K562 (cell line): ENCODE results near the gene TTN. TPM values are rescaled to one million over a fixed set of nuclear protein-coding genes. Genes with fewer than 3 reads are reported as not detected.

ENCODE experiments used
- ASH1L ChIP-seq: fragments of 450-650 bp; IDR thresholded peaks from 2 replicates; pipeline ENCODE4 v1.6.1; 2018; ENCODE audit warnings: borderline replicate concordance, mild to moderate bottlenecking, low read depth; ENCODE audit not compliant: partially characterized antibody
- CAMTA2 ChIP-seq: fragments of 250-450 bp; sonication (Bioruptor Pico); conservative IDR thresholded peaks from 2 replicates; pipeline ENCODE4 v1.5.1; 2022
- CCNT2 ChIP-seq: IDR thresholded peaks from 2 replicates; pipeline ENCODE4 v1.6.1; 2011; ENCODE audit warnings: borderline replicate concordance, low read depth, mild to moderate bottlenecking, moderate library complexity, mixed read lengths, low read length; ENCODE audit not compliant: insufficient read length; ENCODE audit errors: extremely low read depth
- CSDE1 ChIP-seq, 2 experiments: fragments of 450-650 bp; IDR thresholded peaks; 2 replicates each; pipeline ENCODE4 v1.6.1; 2016; ENCODE audit warnings: mild to moderate bottlenecking in 1 of 2
- ETV1 ChIP-seq: fragments of 450-650 bp; conservative IDR thresholded peaks from 2 replicates; pipeline ENCODE4 v1.6.1; 2016; ENCODE audit warnings: missing genetic modification characterization, control low read depth, low read depth, missing compliant biosample characterization
- FOXM1 ChIP-seq, 2 experiments: fragments of 450-650 bp in 1 of 2; sonication (generic) in 1 of 2; formaldehyde crosslinking in 1 of 2; IDR thresholded peaks; 2 replicates each; pipeline versions ENCODE4 v1.6.1 to v1.9.0; 2017 to 2022; ENCODE audit warnings: low read depth in 2 of 2, mild to moderate bottlenecking in 2 of 2, missing genetic modification reagents in 1 of 2, moderate library complexity in 1 of 2
- HDAC2 ChIP-seq: fragments of 450-650 bp; IDR thresholded peaks from 2 replicates; pipeline ENCODE4 v1.6.1; 2016; ENCODE audit warnings: mild to moderate bottlenecking
- HNRNPUL1 ChIP-seq: fragments of 200-400 bp; formaldehyde crosslinking; IDR thresholded peaks from 2 replicates; pipeline ENCODE4 v1.6.1; 2017; ENCODE audit warnings: low read length
- MEIS2 ChIP-seq: fragments of 450-650 bp; IDR thresholded peaks from 2 replicates; pipeline ENCODE4 v1.6.1; 2014; ENCODE audit warnings: mild to moderate bottlenecking; ENCODE audit not compliant: partially characterized antibody
- NR2C2 ChIP-seq, 2 experiments: fragments of 200-800 bp in 1 of 2; sonication (Bioruptor generic) in 1 of 2; sonication (generic) in 1 of 2; formaldehyde crosslinking in 1 of 2; IDR thresholded peaks; 2 replicates each; pipeline versions ENCODE4 v1.6.1 to v1.8.0; 2016 to 2022; ENCODE audit warnings: mild to moderate bottlenecking in 1 of 2, missing compliant biosample characterization in 1 of 2, missing genetic modification characterization in 1 of 2, missing genetic modification reagents in 1 of 2
- SREBF1 ChIP-seq: fragments of 150-350 bp; IDR thresholded peaks from 2 replicates; pipeline ENCODE4 v1.6.1; 2014; ENCODE audit warnings: antibody characterized with exemption, low read depth, low read length, borderline replicate concordance
- U2AF1 ChIP-seq: fragments of 200-400 bp; formaldehyde crosslinking; optimal IDR thresholded peaks from 2 replicates; pipeline ENCODE3; 2017; ENCODE audit warnings: mild to moderate bottlenecking, low read depth, low read length, moderate library complexity
- UBTF ChIP-seq, 2 experiments: IDR thresholded peaks; 2 replicates each; pipeline ENCODE4 v1.6.1; 2012; ENCODE audit warnings: improper control_type of control experiment in 2 of 2, low read depth in 2 of 2, low read length in 2 of 2, borderline replicate concordance in 1 of 2
- YY1 ChIP-seq, 3 experiments: IDR thresholded peaks; 2 replicates each; pipeline ENCODE4 v1.6.1; 2011; ENCODE audit warnings: low read length in 2 of 3, mild to moderate bottlenecking in 2 of 3, moderate library complexity in 2 of 3, borderline replicate concordance in 1 of 3, control low read depth in 1 of 3, low read depth in 1 of 3; ENCODE audit not compliant: insufficient read depth in 3 of 3, insufficient replicate concordance in 2 of 3, control insufficient read depth in 1 of 3, insufficient read length in 1 of 3; ENCODE audit errors: extremely low read depth in 1 of 3
- ZNF507 ChIP-seq: conservative IDR thresholded peaks from 2 replicates; pipeline ENCODE4 v1.6.1; 2017; ENCODE audit warnings: missing genetic modification characterization, missing compliant biosample characterization
- ZNF785 ChIP-seq: fragments of 250-450 bp; sonication (Bioruptor Pico); IDR thresholded peaks from 2 replicates; pipeline ENCODE4 v1.4.0; 2020; ENCODE audit warnings: mild to moderate bottlenecking
- polyA plus RNA-seq, 8 experiments: library from polyadenylated mRNA; depleted of rRNA in 4 of 8; stranded (reverse) in 5 of 8; unstranded in 3 of 8; fragments of >200 nt; fragmentation: Nextera tagmentation in 2 of 8; fragmentation: Illumina TruSeq in 1 of 8; extraction: Ambion mirVana in 2 of 8; extraction: Trizol in 1 of 8; gene quantifications; 2 replicates each; pipeline versions ENCODE4 v1.2.1 to v1.2.3, GENCODE V29; 2011 to 2014; ENCODE audit warnings: inconsistent platforms in 1 of 8, missing spikeins in 1 of 8
- total RNA-seq, 7 experiments: library from RNA; depleted of rRNA in 6 of 7; stranded (reverse); fragments of >200 nt in 6 of 7; fragmentation: Illumina TruSeq in 2 of 7; extraction: Trizol in 2 of 7; gene quantifications; 2 replicates each; pipeline versions ENCODE4 v1.2.1 to v1.2.3, GENCODE V29; 2011 to 2021; ENCODE audit warnings: low replicate concordance in 1 of 7
- TF ChIP-seq, protein P1 (sequence below): sonication (generic); formaldehyde crosslinking; IDR thresholded peaks from 2 replicates; pipeline ENCODE4 v1.8.0; 2022; ENCODE audit warnings: mild to moderate bottlenecking, low read depth, missing genetic modification reagents
- TF ChIP-seq, protein P2 (sequence below): fragments of 450-650 bp; IDR thresholded peaks from 2 replicates; pipeline ENCODE4 v1.6.1; 2016; ENCODE audit warnings: low read depth, mild to moderate bottlenecking, moderate library complexity
- TF ChIP-seq, protein P3 (sequence below), 2 experiments: fragments of 450-650 bp; IDR thresholded peaks; 2 replicates each; pipeline ENCODE4 v1.6.1; 2016

TTN gene
- total and polyA plus RNA-seq, 9 of the 15 experiments (the other 6 are each of a cell fraction or from before 2014, with no cell fraction given), result under 0.01 to 0.20 (median 0.04) TPM; not detected in 1

- TF ChIP-seq ZNF785, result no peak
- TF ChIP-seq FOXM1 (IDR thresholded peaks at IDR 0.05; ENCODE audit: low read depth), result no peak
- TF ChIP-seq FOXM1 (CRISPR knock-in tag; IDR thresholded peaks at IDR 0.05; ENCODE audit: low read depth), result peak; percentile 70; the same call in 1 of the 2 replicates
- TF ChIP-seq, protein P1, sequence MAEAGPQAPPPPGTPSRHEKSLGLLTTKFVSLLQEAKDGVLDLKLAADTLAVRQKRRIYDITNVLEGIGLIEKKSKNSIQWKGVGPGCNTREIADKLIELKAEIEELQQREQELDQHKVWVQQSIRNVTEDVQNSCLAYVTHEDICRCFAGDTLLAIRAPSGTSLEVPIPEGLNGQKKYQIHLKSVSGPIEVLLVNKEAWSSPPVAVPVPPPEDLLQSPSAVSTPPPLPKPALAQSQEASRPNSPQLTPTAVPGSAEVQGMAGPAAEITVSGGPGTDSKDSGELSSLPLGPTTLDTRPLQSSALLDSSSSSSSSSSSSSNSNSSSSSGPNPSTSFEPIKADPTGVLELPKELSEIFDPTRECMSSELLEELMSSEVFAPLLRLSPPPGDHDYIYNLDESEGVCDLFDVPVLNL (CRISPR knock-in tag), result no peak
- peak; percentile 25 for TF ChIP-seq MEIS2
- peak; percentile 85 for TF ChIP-seq HDAC2
- TF ChIP-seq, protein P2, sequence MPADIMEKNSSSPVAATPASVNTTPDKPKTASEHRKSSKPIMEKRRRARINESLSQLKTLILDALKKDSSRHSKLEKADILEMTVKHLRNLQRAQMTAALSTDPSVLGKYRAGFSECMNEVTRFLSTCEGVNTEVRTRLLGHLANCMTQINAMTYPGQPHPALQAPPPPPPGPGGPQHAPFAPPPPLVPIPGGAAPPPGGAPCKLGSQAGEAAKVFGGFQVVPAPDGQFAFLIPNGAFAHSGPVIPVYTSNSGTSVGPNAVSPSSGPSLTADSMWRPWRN, result peak; percentile 54; the same call in 1 of the 2 replicates
- peak; percentile 70 for TF ChIP-seq CCNT2
- TF ChIP-seq NR2C2 (CRISPR knock-in tag; IDR thresholded peaks at IDR 0.05), result 0 out of 2 replicates have a peak, but pooled peaks have one; percentile 64
- peak; percentile 48; the same call in 1 of the 2 replicates for TF ChIP-seq NR2C2 (tag; IDR thresholded peaks at IDR 0.05)
- TF ChIP-seq CSDE1 (IDR thresholded peaks at IDR 0.05), result no peak
- no peak for TF ChIP-seq U2AF1
- TF ChIP-seq UBTF (IDR thresholded peaks at IDR 0.05; ENCODE audit: borderline replicate concordance in 1 of 2, low read depth in 2 of 2, low read length in 2 of 2), result peak in 1 of 2 experiments; percentile 57; a peak in 1 of 4 replicates
- TF ChIP-seq HNRNPUL1, result no peak
- no peak for TF ChIP-seq ETV1 (tag)
- TF ChIP-seq, protein P3, sequence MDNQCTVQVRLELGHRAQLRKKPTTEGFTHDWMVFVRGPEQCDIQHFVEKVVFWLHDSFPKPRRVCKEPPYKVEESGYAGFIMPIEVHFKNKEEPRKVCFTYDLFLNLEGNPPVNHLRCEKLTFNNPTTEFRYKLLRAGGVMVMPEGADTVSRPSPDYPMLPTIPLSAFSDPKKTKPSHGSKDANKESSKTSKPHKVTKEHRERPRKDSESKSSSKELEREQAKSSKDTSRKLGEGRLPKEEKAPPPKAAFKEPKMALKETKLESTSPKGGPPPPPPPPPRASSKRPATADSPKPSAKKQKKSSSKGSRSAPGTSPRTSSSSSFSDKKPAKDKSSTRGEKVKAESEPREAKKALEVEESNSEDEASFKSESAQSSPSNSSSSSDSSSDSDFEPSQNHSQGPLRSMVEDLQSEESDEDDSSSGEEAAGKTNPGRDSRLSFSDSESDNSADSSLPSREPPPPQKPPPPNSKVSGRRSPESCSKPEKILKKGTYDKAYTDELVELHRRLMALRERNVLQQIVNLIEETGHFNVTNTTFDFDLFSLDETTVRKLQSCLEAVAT (IDR thresholded peaks at IDR 0.05), result peak in 1 of 2 experiments; percentile 58; a peak in 2 of 4 replicates
- TF ChIP-seq ASH1L, result no peak
- no peak for TF ChIP-seq ZNF507 (tag)
- TF ChIP-seq YY1 (IDR thresholded peaks at IDR 0.05; ENCODE audit: borderline replicate concordance in 1 of 3, control insufficient read depth in 1 of 3, extremely low read depth in 1 of 3, insufficient read depth in 3 of 3, insufficient read length in 1 of 3, insufficient replicate concordance in 2 of 3, low read depth in 1 of 3, low read length in 2 of 3), result peak in 2 of 3 experiments; percentile 63 to 70
- 0 out of 2 replicates have a peak, but pooled peaks have one; percentile 28 for TF ChIP-seq CAMTA2 (CRISPR knock-in tag)
- no peak for TF ChIP-seq SREBF1
These were observed 328.6 kb downstream of the TTN start, which contains the start of gene FKBP7 (continued) for GRCh38 chr2:178478439-178479274.
